HUES64 (cell line): ENCODE results near the gene GJA10.

Experiments
- H3K27ac ChIP-seq: 2 replicates; pipeline ENCODE4 v1.7.0; 2013; ENCODE audit warnings: low read depth, low read length, inconsistent platforms
- H3K27me3 ChIP-seq: 2 replicates; pipeline ENCODE4 v1.6.1; 2013; ENCODE audit warnings: mild to moderate bottlenecking, low read length; ENCODE audit not compliant: insufficient read depth
- H3K36me3 ChIP-seq: 2 replicates; pipeline ENCODE4 v1.6.1; 2013; ENCODE audit warnings: mild to moderate bottlenecking, low read length; ENCODE audit not compliant: insufficient read depth
- H3K4me1 ChIP-seq: 2 replicates; pipeline ENCODE4 v1.6.1; 2013; ENCODE audit warnings: mild to moderate bottlenecking, low read length, moderate library complexity; ENCODE audit not compliant: insufficient read depth
- H3K4me3 ChIP-seq: 2 replicates; pipeline ENCODE4 v1.5.1; 2013; ENCODE audit warnings: mild to moderate bottlenecking, low read length, moderate library complexity
- H3K9ac ChIP-seq: 2 replicates; pipeline ENCODE4 v1.6.1; 2013; ENCODE audit warnings: mild to moderate bottlenecking, low read depth, low read length
- H3K9me3 ChIP-seq: 2 replicates; pipeline ENCODE4 v1.6.1; 2013; ENCODE audit warnings: low read depth, low read length; ENCODE audit not compliant: insufficient read depth
- WGBS: fragments of 150-250, 120-280 bp; methylation state at CpG from one replicate; pipeline ENCODE4 v1.1.7; 2013; ENCODE audit warnings: missing lambda C conversion rate; 5-methylcytosine and 5-hydroxymethylcytosine counted together

Gene GJA10

GRCh38 chr6:89917801-89918366 lies 23.6 kb downstream of the GJA10 start:
- Histone ChIP-seq H3K4me3 (no peak overlapping the region), H3K9ac (no peak overlapping the region), H3K27ac (no peak overlapping the region), H3K4me1 (peaks cover 7% of the 10 kb centered on the region; the same call in 1 of the 2 replicates), H3K27me3 (no peaks in the 10 kb centered on the region), H3K36me3 (no peaks in the 10 kb centered on the region), H3K9me3 (peaks cover 5% of the 10 kb centered on the region; the same call in 1 of the 2 replicates)
- 65% methylated on average over 3 of the region's 3 CpGs for whole genome bisulfite sequencing

- no peak overlapping the region for H3K4me3 ChIP-seq
- WGBS = 82% methylated on average over 6 of the region's 6 CpGs
- H3K4me1 ChIP-seq = peaks cover 7% of the 10 kb centered on the region; the same call in 1 of the 2 replicates
- no peaks in the 10 kb centered on the region for H3K27me3 ChIP-seq
- peaks cover 5% of the 10 kb centered on the region; the same call in 1 of the 2 replicates for H3K9me3 ChIP-seq
- H3K9ac ChIP-seq = no peak overlapping the region
- no peaks in the 10 kb centered on the region for H3K36me3 ChIP-seq
- no peak overlapping the region for H3K27ac ChIP-seq
Observed at GRCh38 chr6:89921197-89921596, 26.9 kb downstream of the GJA10 start.

- Histone ChIP-seq H3K9ac (no peak overlapping the region), H3K36me3 (no peaks in the 10 kb centered on the region), H3K27ac (no peak overlapping the region), H3K4me1 (peaks cover 7% of the 10 kb centered on the region; the same call in 1 of the 2 replicates), H3K27me3 (no peaks in the 10 kb centered on the region), H3K4me3 (no peak overlapping the region), H3K9me3 (peaks cover 4% of the 10 kb centered on the region; the same call in 1 of the 2 replicates)
- 93% methylated on average over 10 of the region's 10 CpGs for WGBS
Observed at GRCh38 chr6:89921691-89922090, 27.4 kb downstream of the GJA10 start.

- no peak overlapping the region for H3K27ac ChIP-seq
- peaks cover 3% of the 10 kb centered on the region; the same call in 1 of the 2 replicates for H3K4me1 ChIP-seq
- H3K36me3 ChIP-seq = no peaks in the 10 kb centered on the region
- no peak overlapping the region for H3K4me3 ChIP-seq
- H3K27me3 ChIP-seq = no peaks in the 10 kb centered on the region
- no peaks in the 10 kb centered on the region for H3K9me3 ChIP-seq
- no peak overlapping the region for H3K9ac ChIP-seq
- 75% methylated on average over 5 of the region's 5 CpGs for WGBS
Observed at GRCh38 chr6:89924231-89924630, 30.0 kb downstream of the GJA10 start.

GRCh38 chr6:89925826-89926225 lies 31.6 kb downstream of the GJA10 start:
- 94% methylated on average over 2 of the region's 2 CpGs for WGBS
- peaks cover 8% of the 10 kb centered on the region for H3K4me1 ChIP-seq
- no peak overlapping the region for H3K9ac ChIP-seq
- H3K27me3 ChIP-seq = no peaks in the 10 kb centered on the region
- H3K36me3 ChIP-seq = no peaks in the 10 kb centered on the region
- no peak overlapping the region for H3K4me3 ChIP-seq
- H3K27ac ChIP-seq = no peak overlapping the region
- H3K9me3 ChIP-seq = no peaks in the 10 kb centered on the region

GRCh38 chr6:89927264-89927663 lies 33.0 kb downstream of the GJA10 start:
- WGBS = 98% methylated on average over 5 of the region's 5 CpGs
- peaks cover 8% of the 10 kb centered on the region for H3K4me1 ChIP-seq
- H3K27me3 ChIP-seq = no peaks in the 10 kb centered on the region
- H3K9me3 ChIP-seq = no peaks in the 10 kb centered on the region
- H3K36me3 ChIP-seq = no peaks in the 10 kb centered on the region
- no peak overlapping the region for H3K27ac ChIP-seq
- no peak overlapping the region for H3K9ac ChIP-seq
- H3K4me3 ChIP-seq = no peak overlapping the region

- 92% methylated on average over 6 of the region's 6 CpGs for WGBS
- Histone ChIP-seq H3K9me3 (no peaks in the 10 kb centered on the region), H3K4me3 (no peak overlapping the region), H3K9ac (no peak overlapping the region), H3K4me1 (peaks cover 8% of the 10 kb centered on the region), H3K27me3 (no peaks in the 10 kb centered on the region), H3K27ac (no peak overlapping the region), H3K36me3 (no peaks in the 10 kb centered on the region)
Observed at GRCh38 chr6:89927791-89928550, 33.7 kb downstream of the GJA10 start.

- H3K9ac ChIP-seq = no peak overlapping the region
- no peaks in the 10 kb centered on the region for H3K27me3 ChIP-seq
- H3K27ac ChIP-seq = no peak overlapping the region
- no peaks in the 10 kb centered on the region for H3K9me3 ChIP-seq
- H3K4me3 ChIP-seq = no peak overlapping the region
- H3K36me3 ChIP-seq = no peaks in the 10 kb centered on the region
- peaks cover 8% of the 10 kb centered on the region for H3K4me1 ChIP-seq
- WGBS = 95% methylated on average over 6 of the region's 6 CpGs
Observed at GRCh38 chr6:89928604-89929003, 34.3 kb downstream of the GJA10 start.

GRCh38 chr6:89930789-89931188 lies 36.5 kb downstream of the GJA10 start:
- Histone ChIP-seq H3K9me3 (no peaks in the 10 kb centered on the region), H3K27ac (no peak overlapping the region), H3K4me1 (peaks cover 8% of the 10 kb centered on the region), H3K9ac (no peak overlapping the region), H3K27me3 (no peaks in the 10 kb centered on the region), H3K4me3 (no peak overlapping the region), H3K36me3 (no peaks in the 10 kb centered on the region)
- WGBS = 90% methylated on average over 5 of the region's 5 CpGs

GRCh38 chr6:89932245-89932802 lies 38.1 kb downstream of the GJA10 start:
- WGBS = 95% methylated on average over 22 of the region's 22 CpGs
- H3K27me3 ChIP-seq = no peaks in the 10 kb centered on the region
- H3K36me3 ChIP-seq = no peaks in the 10 kb centered on the region
- H3K9ac ChIP-seq = no peak overlapping the region
- H3K4me3 ChIP-seq = no peak overlapping the region
- no peak overlapping the region for H3K27ac ChIP-seq
- peaks cover 8% of the 10 kb centered on the region for H3K4me1 ChIP-seq
- H3K9me3 ChIP-seq = no peaks in the 10 kb centered on the region

GRCh38 chr6:89934685-89935366 lies 40.6 kb downstream of the GJA10 start:
- no peaks in the 10 kb centered on the region for H3K27me3 ChIP-seq
- no peak overlapping the region for H3K27ac ChIP-seq
- H3K4me1 ChIP-seq = peaks cover under 1% of the 10 kb centered on the region
- H3K9ac ChIP-seq = no peak overlapping the region
- no peaks in the 10 kb centered on the region for H3K9me3 ChIP-seq
- WGBS = 87% methylated on average over 17 of the region's 19 CpGs
- H3K4me3 ChIP-seq = no peak overlapping the region
- no peaks in the 10 kb centered on the region for H3K36me3 ChIP-seq
